ENCODE measurements around the gene TUT4.

The TUT4 gene, protein sequence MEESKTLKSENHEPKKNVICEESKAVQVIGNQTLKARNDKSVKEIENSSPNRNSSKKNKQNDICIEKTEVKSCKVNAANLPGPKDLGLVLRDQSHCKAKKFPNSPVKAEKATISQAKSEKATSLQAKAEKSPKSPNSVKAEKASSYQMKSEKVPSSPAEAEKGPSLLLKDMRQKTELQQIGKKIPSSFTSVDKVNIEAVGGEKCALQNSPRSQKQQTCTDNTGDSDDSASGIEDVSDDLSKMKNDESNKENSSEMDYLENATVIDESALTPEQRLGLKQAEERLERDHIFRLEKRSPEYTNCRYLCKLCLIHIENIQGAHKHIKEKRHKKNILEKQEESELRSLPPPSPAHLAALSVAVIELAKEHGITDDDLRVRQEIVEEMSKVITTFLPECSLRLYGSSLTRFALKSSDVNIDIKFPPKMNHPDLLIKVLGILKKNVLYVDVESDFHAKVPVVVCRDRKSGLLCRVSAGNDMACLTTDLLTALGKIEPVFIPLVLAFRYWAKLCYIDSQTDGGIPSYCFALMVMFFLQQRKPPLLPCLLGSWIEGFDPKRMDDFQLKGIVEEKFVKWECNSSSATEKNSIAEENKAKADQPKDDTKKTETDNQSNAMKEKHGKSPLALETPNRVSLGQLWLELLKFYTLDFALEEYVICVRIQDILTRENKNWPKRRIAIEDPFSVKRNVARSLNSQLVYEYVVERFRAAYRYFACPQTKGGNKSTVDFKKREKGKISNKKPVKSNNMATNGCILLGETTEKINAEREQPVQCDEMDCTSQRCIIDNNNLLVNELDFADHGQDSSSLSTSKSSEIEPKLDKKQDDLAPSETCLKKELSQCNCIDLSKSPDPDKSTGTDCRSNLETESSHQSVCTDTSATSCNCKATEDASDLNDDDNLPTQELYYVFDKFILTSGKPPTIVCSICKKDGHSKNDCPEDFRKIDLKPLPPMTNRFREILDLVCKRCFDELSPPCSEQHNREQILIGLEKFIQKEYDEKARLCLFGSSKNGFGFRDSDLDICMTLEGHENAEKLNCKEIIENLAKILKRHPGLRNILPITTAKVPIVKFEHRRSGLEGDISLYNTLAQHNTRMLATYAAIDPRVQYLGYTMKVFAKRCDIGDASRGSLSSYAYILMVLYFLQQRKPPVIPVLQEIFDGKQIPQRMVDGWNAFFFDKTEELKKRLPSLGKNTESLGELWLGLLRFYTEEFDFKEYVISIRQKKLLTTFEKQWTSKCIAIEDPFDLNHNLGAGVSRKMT (N-terminal part only)

GRCh38 chr1:52552505-52553361 is at the start of gene TUT4:
Gene TUT4, minus strand, starts transcription at chr1:52553092. Its CDS starts 26,812 bp downstream, at chr1:52526280.
- H3K27ac ChIP-seq = peak within 1 kb of the TSS; percentile 91
- TF ChIP-seq CTCF (conservative IDR thresholded peaks at IDR 0.05) = no peak; the same call in 1 of the 2 replicates

GRCh38 chr1:52601991-52602855 is 49.3 kb upstream of the TUT4 start, which contains the start of gene GPX7:
Gene GPX7, plus strand, starts transcription at chr1:52602371. Its CDS starts 39 bp downstream, at chr1:52602410.
- H3K27ac ChIP-seq = peak within 1 kb of the TSS; percentile 37; the same call in 1 of the 2 replicates
- TF ChIP-seq CTCF (conservative IDR thresholded peaks at IDR 0.05) = no peak

GRCh38 chr1:52601519-52601918 is 48.6 kb upstream of the TUT4 start:
- no peak overlapping the region for H3K27ac ChIP-seq

DNA sequence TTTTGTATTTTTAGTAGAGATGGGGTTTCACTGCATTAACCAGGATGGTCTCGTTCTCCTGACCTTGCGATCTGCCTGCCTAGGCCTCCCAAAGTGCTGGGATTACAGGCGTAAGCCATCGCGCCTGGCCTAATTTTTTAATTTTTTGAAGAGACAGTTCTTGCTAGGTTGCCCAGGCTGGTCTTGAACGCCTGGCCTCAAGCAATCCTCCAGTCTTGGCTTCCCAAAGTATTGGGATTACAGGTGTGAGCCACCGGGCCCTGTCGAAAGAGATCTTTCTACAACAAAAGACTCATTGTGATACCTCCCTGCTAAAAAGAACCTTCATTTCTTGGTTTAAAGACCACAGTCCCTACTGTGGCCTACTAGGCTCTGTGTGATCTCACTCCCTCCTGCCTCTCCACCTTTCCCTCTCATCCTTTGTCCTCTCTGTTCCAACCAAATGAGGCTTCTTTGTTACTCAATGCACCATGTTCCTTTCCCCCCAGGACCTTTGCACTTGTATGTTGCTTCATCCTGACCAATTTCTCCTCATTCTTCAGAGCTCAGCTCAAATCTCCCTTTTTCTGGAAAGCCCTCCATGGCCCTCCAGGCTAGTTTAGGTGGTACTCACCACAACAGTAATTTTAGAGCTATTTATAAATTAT is 47.8 kb upstream of the TUT4 start:
- no peak overlapping the region for H3K27ac ChIP-seq
- no peak for TF ChIP-seq CTCF (conservative IDR thresholded peaks at IDR 0.05)

More at GRCh38 chr1:52601519-52601918, 48.6 kb upstream of the TUT4 start:
- no peak for TF ChIP-seq CTCF (conservative IDR thresholded peaks at IDR 0.05)

- H3K27ac ChIP-seq = no peak overlapping the region
- TF ChIP-seq CTCF (conservative IDR thresholded peaks at IDR 0.05) = no peak
Measured at GRCh38 chr1:52599236-52599635, 46.3 kb upstream of the TUT4 start.

All from VCaP (cell line).